Neural cell (in vitro differentiated cells): ENCODE measurements around the gene ATN1. TPM values are rescaled to one million over a fixed set of nuclear protein-coding genes. Genes with fewer than 3 reads are reported as not detected.

Experiments
- H2AFZ ChIP-seq: fragments of 200-600, 300-800 bp; sonication (generic), shearing (Covaris generic); 2 replicates; pipeline ENCODE4 v1.6.0; 2014; ENCODE audit warnings: low read depth, mild to moderate bottlenecking, antibody characterized with exemption, low read length, moderate library complexity
- H3F3A ChIP-seq: fragments of 200-600 bp; shearing (Covaris generic); 2 replicates; pipeline ENCODE4 v1.6.1; 2016; ENCODE audit warnings: mild to moderate bottlenecking, moderate library complexity, mixed read lengths, antibody characterized with exemption, low read length; ENCODE audit not compliant: insufficient read depth, poor library complexity, severe bottlenecking
- H3K27ac ChIP-seq: fragments of 200-600, 300-800 bp; sonication (generic), shearing (Covaris generic); 2 replicates; pipeline ENCODE4 v1.5.1; 2014; ENCODE audit warnings: mild to moderate bottlenecking, low read length, moderate library complexity
- H3K27me3 ChIP-seq: fragments of 300-800, 200-600 bp; sonication (generic), shearing (Covaris generic); 2 replicates; pipeline ENCODE4 v1.6.0; 2014; ENCODE audit warnings: mild to moderate bottlenecking, low read depth, low read length, moderate library complexity; ENCODE audit not compliant: insufficient read depth
- H3K36me3 ChIP-seq: fragments of 300-800, 200-600 bp; sonication (generic), shearing (Covaris generic); 2 replicates; pipeline ENCODE4 v1.5.1; 2014; ENCODE audit warnings: mild to moderate bottlenecking, antibody characterized with exemption, low read length, moderate library complexity; ENCODE audit not compliant: insufficient read depth
- H3K4me2 ChIP-seq: fragments of 300-800, 200-600 bp; sonication (generic), shearing (Covaris generic); 2 replicates; pipeline ENCODE4 v1.6.0; 2014; ENCODE audit warnings: mild to moderate bottlenecking, low read length
- H3K4me3 ChIP-seq: fragments of 300-800, 200-600 bp; sonication (generic), shearing (Covaris generic); 2 replicates; pipeline ENCODE4 v1.5.1; 2014; ENCODE audit warnings: mild to moderate bottlenecking, low read length, moderate library complexity
- H3K79me2 ChIP-seq: fragments of 200-600 bp; shearing (Covaris generic); replicated peaks from 2 replicates; pipeline ENCODE4 v1.6.0; 2014; ENCODE audit warnings: mild to moderate bottlenecking, low read length, moderate library complexity; ENCODE audit not compliant: insufficient read depth
- H3K9ac ChIP-seq: fragments of 300-800, 200-600 bp; sonication (generic), shearing (Covaris generic); 2 replicates; pipeline ENCODE4 v1.6.1; 2016; ENCODE audit warnings: mild to moderate bottlenecking, low read length, mixed read lengths
- H3K9me2 ChIP-seq: fragments of 200-600 bp; shearing (Covaris generic); 2 replicates; pipeline ENCODE4 v1.6.1; 2016; ENCODE audit warnings: mild to moderate bottlenecking, low read length, mixed read lengths; ENCODE audit not compliant: insufficient read depth
- H3K9me3 ChIP-seq: fragments of 200-600, 300-800 bp; sonication (generic), shearing (Covaris generic); 2 replicates; pipeline ENCODE4 v1.6.1; 2016; ENCODE audit warnings: mild to moderate bottlenecking, mixed run types, low read length, moderate library complexity, mixed read lengths
- H4K20me1 ChIP-seq: fragments of 200-600 bp; shearing (Covaris generic); 2 replicates; pipeline ENCODE4 v1.6.1; 2016; ENCODE audit warnings: mild to moderate bottlenecking, mixed run types; ENCODE audit not compliant: insufficient read depth
- CTCF ChIP-seq: fragments of 450-650 bp; IDR thresholded peaks from 2 replicates; pipeline ENCODE4 v1.5.1; 2014; ENCODE audit warnings: antibody characterized with exemption, mild to moderate bottlenecking, moderate library complexity; ENCODE audit not compliant: poor library complexity, severe bottlenecking
- EP300 ChIP-seq: fragments of 450-650 bp; conservative IDR thresholded peaks from 2 replicates; pipeline ENCODE4 v1.6.1; 2014; ENCODE audit warnings: antibody characterized with exemption, mild to moderate bottlenecking, moderate library complexity; ENCODE audit not compliant: poor library complexity, severe bottlenecking
- EZH2 ChIP-seq: fragments of 200-600, 300-800 bp; shearing (Covaris generic), sonication (generic); IDR thresholded peaks from 2 replicates; pipeline ENCODE4 v1.6.1; 2014; ENCODE audit warnings: antibody characterized with exemption, low read length, borderline replicate concordance, mild to moderate bottlenecking; ENCODE audit not compliant: insufficient read depth, poor library complexity, severe bottlenecking
- MXI1 ChIP-seq: fragments of 450-650 bp; conservative IDR thresholded peaks from 2 replicates; pipeline ENCODE4 v1.6.1; 2014; ENCODE audit warnings: antibody characterized with exemption, mild to moderate bottlenecking; ENCODE audit not compliant: poor library complexity, severe bottlenecking
- POLR2AphosphoS5 ChIP-seq: IDR thresholded peaks from 2 replicates; pipeline ENCODE4 v1.6.1; 2012
- RAD21 ChIP-seq: fragments of 450-650 bp; conservative IDR thresholded peaks from 2 replicates; pipeline ENCODE4 v1.6.1; 2014; ENCODE audit warnings: antibody characterized with exemption, mild to moderate bottlenecking, moderate library complexity
- REST ChIP-seq: IDR thresholded peaks from 2 replicates; pipeline ENCODE4 v1.6.1; 2012; ENCODE audit warnings: borderline replicate concordance
- SMC3 ChIP-seq: fragments of 450-650 bp; conservative IDR thresholded peaks from 2 replicates; pipeline ENCODE4 v1.6.1; 2014; ENCODE audit warnings: antibody characterized with exemption, mild to moderate bottlenecking, moderate library complexity; ENCODE audit not compliant: poor library complexity
- TAF1 ChIP-seq: IDR thresholded peaks from 2 replicates; pipeline ENCODE4 v1.6.1; 2012; ENCODE audit warnings: low read depth
- polyA plus RNA-seq: library from polyadenylated mRNA; depleted of rRNA; stranded (reverse); fragments of >200 nt; gene quantifications from 2 replicates; pipeline ENCODE4 v1.2.3, GENCODE V29; 2014

The ATN1 gene
- polyA plus RNA-seq, 1 donor from 2014 or later: 9.2 TPM

GRCh38 chr12:6957741-6958608 lies 30.2 kb downstream of the ATN1 start:
- no peaks in the 10 kb centered on the region for H4K20me1 ChIP-seq
- no peaks in the 10 kb centered on the region for H3K79me2 ChIP-seq
- H3K36me3 ChIP-seq: no peaks in the 10 kb centered on the region
- no peak overlapping the region for H2AFZ ChIP-seq
- no peak overlapping the region for H3K4me3 ChIP-seq
- H3K27me3 ChIP-seq: no peaks in the 10 kb centered on the region
- TF ChIP-seq REST (no peak), POLR2AphosphoS5 (no peak), RAD21 (no peak), EZH2 (no peak), SMC3 (no peak), MXI1 (no peak), EP300 (no peak), CTCF (no peak), TAF1 (no peak)
- H3K27ac ChIP-seq: no peak overlapping the region
- H3K9ac ChIP-seq: no peak overlapping the region
- H3K9me3 ChIP-seq: no peaks in the 10 kb centered on the region
- H3F3A ChIP-seq: no peaks in the 10 kb centered on the region
- H3K9me2 ChIP-seq: no peaks in the 10 kb centered on the region
- H3K4me2 ChIP-seq: no peak overlapping the region

GRCh38 chr12:6958609-6959057 lies 30.9 kb downstream of the ATN1 start:
- H3K4me3 ChIP-seq: no peak overlapping the region
- TF ChIP-seq REST (no peak), TAF1 (no peak), RAD21 (no peak), EZH2 (no peak), SMC3 (no peak), POLR2AphosphoS5 (no peak), EP300 (no peak), CTCF (no peak)

More at GRCh38 chr12:6958609-6959057, 30.9 kb downstream of the ATN1 start:
- Histone ChIP-seq H4K20me1 (no peaks in the 10 kb centered on the region), H2AFZ (no peak overlapping the region), H3K9ac (no peak overlapping the region), H3K9me3 (no peaks in the 10 kb centered on the region), H3K9me2 (no peaks in the 10 kb centered on the region), H3K27ac (no peak overlapping the region), H3K36me3 (no peaks in the 10 kb centered on the region), H3K79me2 (no peaks in the 10 kb centered on the region), H3F3A (no peaks in the 10 kb centered on the region), H3K4me2 (no peak overlapping the region), H3K27me3 (no peaks in the 10 kb centered on the region)
